ENCODE data around the gene MAT1A. TPM values are rescaled to one million over a fixed set of nuclear protein-coding genes. Genes with fewer than 3 reads are reported as not detected.

Gene MAT1A
- polyA plus RNA-seq, 3 donors = not detected

GRCh38 chr10:80324891-80325364, 35.5 kb upstream of the MAT1A start:
- H3K4me2 ChIP-seq (replicated peaks; ENCODE audit: extremely low read depth, low read length, poor library complexity, severe bottlenecking) = no peak overlapping the region
- H3K27ac ChIP-seq (ENCODE audit: low read depth in 1 of 2, low read length in 2 of 2) = no peak overlapping the region
- H3K36me3 ChIP-seq (replicated peaks in 1 of 2; ENCODE audit: control insufficient read depth in 1 of 2, insufficient read depth in 2 of 2, low read length in 2 of 2) = no peaks in the 10 kb centered on the region
- intact Hi-C loops (cut with micrococcal nuclease) = no loop called here
- no peak overlapping the region for H2AFZ ChIP-seq (ENCODE audit: insufficient read depth, low read depth, low read length, poor library complexity, severe bottlenecking)
- H3K27me3 ChIP-seq (ENCODE audit: control insufficient read depth in 2 of 2, insufficient read depth in 2 of 2, low read length in 2 of 2) = no peaks in the 10 kb centered on the region
- Mint-ChIP-seq H3K9me3 (peaks cover 0 to 3% (median 0%) of the 10 kb centered on the region in 7 donors), H3K27ac (no peak overlapping the region), H3K4me3 (no peak overlapping the region), H3K27me3 (ENCODE audit: low read depth in 3 of 3) (peaks cover 0 to 4% (median 1%) of the 10 kb centered on the region in 3 donors), H3K4me1 (no peaks in the 10 kb centered on the region), H3K36me3 (no peaks in the 10 kb centered on the region)
- H3K9ac ChIP-seq (ENCODE audit: insufficient read depth, low read length, poor library complexity, severe bottlenecking) = no peak overlapping the region
- no peak overlapping the region for H3K4me3 ChIP-seq (replicated peaks in 1 of 3; ENCODE audit: low read depth in 2 of 3, low read length in 3 of 3)
- TF ChIP-seq CTCF (IDR thresholded peaks at IDR 0.05) = no peak
- no peaks in the 10 kb centered on the region for H4K20me1 ChIP-seq (ENCODE audit: insufficient read depth, low read length)
- DNase-seq = no peak
- 94% methylated on average over 3 of the region's 6 CpGs for WGBS (ENCODE audit: insufficient coverage)
- no peaks in the 10 kb centered on the region for H3K4me1 ChIP-seq (ENCODE audit: control insufficient read depth in 1 of 2, insufficient read depth in 2 of 2, low read length in 2 of 2)
- no peaks in the 10 kb centered on the region for H3K79me2 ChIP-seq (ENCODE audit: insufficient read depth, low read length)
- no peaks in the 10 kb centered on the region for H3K9me3 ChIP-seq (replicated peaks in 1 of 2; ENCODE audit: control insufficient read depth in 1 of 2, insufficient read depth in 1 of 2, low read length in 2 of 2)

GRCh38 chr10:80324086-80324485, 34.6 kb upstream of the MAT1A start:
- intact Hi-C loops (cut with micrococcal nuclease) = no loop called here
- Mint-ChIP-seq H3K4me1 (no peaks in the 10 kb centered on the region), H3K9me3 (peaks cover 0 to 3% (median 0%) of the 10 kb centered on the region in 7 donors), H3K36me3 (no peaks in the 10 kb centered on the region), H3K27ac (no peak overlapping the region), H3K27me3 (ENCODE audit: low read depth in 3 of 3) (peaks cover 0 to 4% (median 1%) of the 10 kb centered on the region in 3 donors), H3K4me3 (no peak overlapping the region)
- no peak overlapping the region for H3K4me2 ChIP-seq (replicated peaks; ENCODE audit: extremely low read depth, low read length, poor library complexity, severe bottlenecking)
- H3K27me3 ChIP-seq (ENCODE audit: control insufficient read depth in 2 of 2, insufficient read depth in 2 of 2, low read length in 2 of 2) = no peaks in the 10 kb centered on the region
- H3K79me2 ChIP-seq (ENCODE audit: insufficient read depth, low read length) = no peaks in the 10 kb centered on the region
- DNase-seq = no peak
- H3K4me3 ChIP-seq (replicated peaks in 1 of 3; ENCODE audit: low read depth in 2 of 3, low read length in 3 of 3) = no peak overlapping the region
- H3K27ac ChIP-seq (ENCODE audit: low read depth in 1 of 2, low read length in 2 of 2) = no peak overlapping the region
- no peaks in the 10 kb centered on the region for H4K20me1 ChIP-seq (ENCODE audit: insufficient read depth, low read length)
- WGBS (ENCODE audit: insufficient coverage) = 50% methylated on average over 1 of the region's 1 CpG
- H3K4me1 ChIP-seq (ENCODE audit: control insufficient read depth in 1 of 2, insufficient read depth in 2 of 2, low read length in 2 of 2) = no peaks in the 10 kb centered on the region
- no peak for TF ChIP-seq CTCF (IDR thresholded peaks at IDR 0.05)
- H3K9ac ChIP-seq (ENCODE audit: insufficient read depth, low read length, poor library complexity, severe bottlenecking) = no peak overlapping the region
- no peak overlapping the region for H2AFZ ChIP-seq (ENCODE audit: insufficient read depth, low read depth, low read length, poor library complexity, severe bottlenecking)
- H3K36me3 ChIP-seq (replicated peaks in 1 of 2; ENCODE audit: control insufficient read depth in 1 of 2, insufficient read depth in 2 of 2, low read length in 2 of 2) = no peaks in the 10 kb centered on the region
- no peaks in the 10 kb centered on the region for H3K9me3 ChIP-seq (replicated peaks in 1 of 2; ENCODE audit: control insufficient read depth in 1 of 2, insufficient read depth in 1 of 2, low read length in 2 of 2)

Measured in CD14-positive monocyte (primary cell).